NT2/D1 (cell line): ENCODE results near the gene RBMS3.

ENCODE experiments used
- SUZ12 ChIP-seq: IDR thresholded peaks from 2 replicates; pipeline ENCODE4 v1.6.1; 2011; ENCODE audit not compliant: insufficient read length, insufficient read depth; ENCODE audit errors: extremely low read depth
- YY1 ChIP-seq: IDR thresholded peaks from 2 replicates; pipeline ENCODE4 v1.6.1; 2011; ENCODE audit not compliant: insufficient read length, insufficient read depth
- ZNF274 ChIP-seq: IDR thresholded peaks from 2 replicates; pipeline ENCODE4 v1.6.1; 2011; ENCODE audit warnings: mild to moderate bottlenecking, low read depth, low read length

DNA sequence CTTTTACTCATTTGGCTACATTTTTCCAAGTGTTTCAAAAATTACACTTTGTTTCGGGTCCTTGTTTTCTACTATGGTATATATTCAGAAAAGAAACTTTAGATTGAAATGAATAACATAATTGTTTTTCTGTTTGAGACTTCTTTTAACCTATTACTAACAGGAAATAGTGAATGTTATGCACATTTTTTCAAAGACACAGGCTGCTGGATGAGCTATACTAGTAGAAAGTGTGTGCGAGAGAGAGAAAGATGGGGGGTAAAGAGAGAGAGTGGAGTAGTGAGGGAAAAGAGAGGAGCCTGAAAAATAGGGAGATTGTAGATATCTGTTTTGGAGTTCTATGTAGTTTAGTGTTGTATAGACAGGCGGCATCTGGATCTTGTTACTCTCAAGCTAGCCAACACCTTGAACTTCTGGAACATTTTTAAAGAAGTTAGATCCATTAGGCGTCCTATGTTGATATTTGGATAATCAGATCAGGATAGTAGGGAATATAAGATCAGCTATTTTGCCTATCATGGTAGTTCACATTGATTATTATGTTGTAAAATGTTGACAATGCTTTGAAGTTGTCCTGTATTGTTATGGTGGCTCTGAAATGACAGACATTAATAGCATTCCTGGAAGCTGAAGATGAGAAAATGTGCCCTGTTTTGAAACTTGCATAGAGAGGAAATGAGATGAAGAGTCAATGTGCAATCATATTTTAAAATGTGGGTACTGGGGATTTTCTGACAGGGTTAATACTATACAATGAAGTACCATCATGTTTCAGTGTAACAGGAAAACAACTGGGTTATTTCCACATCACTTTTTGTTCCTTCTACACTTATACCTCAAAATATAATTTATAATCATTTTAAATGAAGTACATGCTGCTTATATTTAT is 2.6 kb downstream of the RBMS3 start:
- TF ChIP-seq YY1 (no peak), ZNF274 (no peak), SUZ12 (no peak)
